SK-N-SH (cell line): ENCODE data around the gene CDHR2.
A peak's percentile ranks its signal among the peaks of the same experiment; 100 is the strongest.

ENCODE experiments used
- CTCF ChIP-seq: fragments of 200-600 bp; sonication (generic); IDR thresholded peaks from 2 replicates; pipeline ENCODE4 v1.6.1; 2017; ENCODE audit warnings: antibody characterized with exemption, mild to moderate bottlenecking, moderate library complexity
- EP300 ChIP-seq, 2 experiments: IDR thresholded peaks; 2 replicates each; pipeline versions ENCODE4 v1.4.0 to v1.6.1; 2012; ENCODE audit warnings: borderline replicate concordance in 1 of 2, low read depth in 1 of 2, low read length in 1 of 2
- IRF3 ChIP-seq: fragments of 150-350 bp; IDR thresholded peaks from 2 replicates; pipeline ENCODE4 v1.6.1; 2016; ENCODE audit warnings: mild to moderate bottlenecking, low read depth, low read length
- NRF1 ChIP-seq: IDR thresholded peaks from 2 replicates; pipeline ENCODE4 v1.6.1; 2012; ENCODE audit warnings: low read depth, mild to moderate bottlenecking, low read length
- PBX3 ChIP-seq: IDR thresholded peaks from 2 replicates; pipeline ENCODE4; 2012
- SIN3A ChIP-seq: IDR thresholded peaks from 2 replicates; pipeline ENCODE4 v1.6.1; 2012; ENCODE audit warnings: low read depth, mild to moderate bottlenecking, low read length, moderate library complexity, borderline replicate concordance

DNA sequence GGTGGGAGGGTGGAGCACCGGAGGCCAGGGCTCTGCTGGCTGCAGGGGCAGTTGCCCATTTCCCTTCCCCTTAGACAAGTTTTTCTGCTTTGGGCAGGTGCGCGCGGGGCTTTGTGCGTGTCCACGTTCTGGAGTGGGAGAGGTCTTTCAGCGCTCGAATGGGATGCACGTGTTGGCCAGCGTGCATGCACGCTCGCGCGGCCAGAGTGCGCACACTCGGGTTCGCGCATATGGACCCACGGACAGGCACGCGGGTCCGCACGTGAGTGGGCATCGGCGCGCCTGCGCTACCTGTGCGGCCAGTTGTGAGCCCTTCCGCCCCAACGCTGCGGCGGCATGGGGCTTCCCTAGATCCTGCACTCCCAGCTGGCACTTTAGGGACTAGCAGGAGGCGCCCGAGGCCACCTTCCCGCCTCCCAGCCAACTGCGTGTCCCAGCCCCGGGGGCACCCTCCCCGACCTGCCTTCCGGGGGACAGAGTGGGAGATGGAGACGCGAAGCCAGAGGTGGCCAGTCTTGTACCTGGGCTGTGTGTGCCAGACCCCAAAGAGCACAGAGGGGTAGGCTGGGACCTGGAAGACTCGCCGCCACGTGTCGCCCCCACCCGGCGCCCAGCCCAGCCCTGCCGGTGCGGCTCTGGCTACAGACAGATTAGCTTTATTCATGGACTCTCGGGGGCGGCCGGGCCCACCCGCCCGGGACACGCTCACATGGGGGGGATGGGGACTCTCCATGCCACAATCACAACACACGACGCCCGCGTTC, 70.6 kb downstream of the CDHR2 start:
- TF ChIP-seq CTCF (no peak), NRF1 (0 out of 2 replicates have a peak, but pooled peaks have one; percentile 2), SIN3A (no peak), EP300 (IDR thresholded peaks at IDR 0.05; ENCODE audit: borderline replicate concordance in 1 of 2, low read depth in 1 of 2, low read length in 1 of 2) (no peak), PBX3 (no peak), IRF3 (no peak)
